Esophagus muscularis mucosa (tissue), 4 donors: Measurements from ENCODE around the gene MT3. TPM values are rescaled to one million over a fixed set of nuclear protein-coding genes. Genes with fewer than 3 reads are reported as not detected.

ENCODE experiments used
- DNase-seq: peaks from one replicate; pipeline ENCODE4 v3.0.0-alpha.2; 2017; ENCODE audit errors: extremely low spot score
- H3K27ac ChIP-seq, 4 donors: fragments of 200-600 bp; sonication (generic); replicated peaks in 1 of 4; 1 replicate in 3 of 4; 2 replicates in 1 of 4; pipeline ENCODE4 v1.5.1; 2016 to 2019; ENCODE audit warnings: mild to moderate bottlenecking in 1 of 4
- H3K27me3 ChIP-seq, 4 donors: fragments of 200-600 bp; sonication (generic); one replicate each; pipeline versions ENCODE4 v1.5.1 to v1.6.0; 2016 to 2019
- H3K36me3 ChIP-seq, 4 donors: fragments of 200-600 bp; sonication (generic); one replicate each; pipeline ENCODE4 v1.5.1; 2016 to 2019
- H3K4me1 ChIP-seq, 4 donors: fragments of 200-600 bp; sonication (generic); one replicate each; pipeline ENCODE4 v1.5.1; 2016 to 2019
- H3K4me3 ChIP-seq, 4 donors: fragments of 200-600 bp; sonication (generic); 1 replicate in 2 of 4; 2 replicates in 2 of 4; pipeline ENCODE4 v1.5.1; 2016 to 2019; ENCODE audit warnings: mild to moderate bottlenecking in 4 of 4, moderate library complexity in 1 of 4
- H3K9me3 ChIP-seq, 4 donors: fragments of 200-600 bp; sonication (generic); 1 replicate in 3 of 4; 2 replicates in 1 of 4; pipeline ENCODE4 v1.5.1; 2016 to 2019
- POLR2A ChIP-seq: fragments of 450-650 bp; IDR thresholded peaks from one replicate; pipeline ENCODE4 v1.6.1; 2017; ENCODE audit warnings: antibody characterized with exemption, moderate library complexity, mild to moderate bottlenecking, low read depth
- POLR2AphosphoS5 ChIP-seq, 2 donors: sonication (generic); formaldehyde crosslinking; IDR thresholded peaks; one replicate each; pipeline ENCODE4 v1.6.1; 2017; ENCODE audit warnings: antibody characterized with exemption in 2 of 2
- WGBS: methylation state at CpG from one replicate; pipeline ENCODE4 v1.1.5; 2018; 5-methylcytosine and 5-hydroxymethylcytosine counted together
- intact Hi-C: fragments of 100-400 bp; cut with DNase I; formaldehyde crosslinking; loops from one replicate; pipeline ENCODE4 v1.15.1; 2023
- total RNA-seq, 4 donors: library from RNA; depleted of rRNA; stranded (reverse); fragments of >200 nt; gene quantifications; one replicate each; pipeline versions ENCODE4 v1.1.0 to v1.2.1, GENCODE V29; 2016

MT3 gene
- total RNA-seq, 4 donors from 2014 or later, result 2.0 to 12.5 (median 4.1) TPM

DNA sequence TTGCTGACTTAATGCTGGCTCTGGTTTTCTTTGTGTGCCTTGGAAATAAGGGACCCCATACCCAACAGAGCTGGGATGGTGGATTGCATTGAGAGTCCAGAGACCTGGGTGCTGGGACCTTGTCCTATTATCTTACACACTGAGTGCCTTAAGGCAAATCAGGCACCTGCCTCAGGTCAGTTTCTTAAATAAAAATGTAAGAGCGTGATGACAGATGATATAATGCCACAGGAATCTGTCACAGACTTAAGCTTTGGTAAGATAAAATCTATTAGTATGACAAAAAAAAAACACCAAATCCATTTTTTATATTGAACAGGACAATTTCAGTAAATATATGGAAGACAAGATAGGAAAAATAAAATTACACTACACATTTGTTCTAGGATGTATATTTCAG is 50.7 kb downstream of the MT3 start:
- Histone ChIP-seq H3K36me3 (no peaks in the 10 kb centered on the region), H3K4me3 (no peak overlapping the region), H3K4me1 (peaks cover 18 to 50% (median 40%) of the 10 kb centered on the region in 4 donors), H3K27ac (no peak overlapping the region), H3K27me3 (peaks cover 0 to 99% (median 17%) of the 10 kb centered on the region in 4 donors), H3K9me3 (no peaks in the 10 kb centered on the region)
- no peak for DNase-seq
- TF ChIP-seq POLR2A (no peak), POLR2AphosphoS5 (IDR thresholded peaks at IDR 0.05) (no peak)
- 100% methylated on average over 1 of the region's 1 CpG for WGBS
- intact Hi-C loops, result no loop called here

Other genes starting within 250 kb of the MT3 start
- gene AMFR, start 164.0 kb upstream of the MT3 start, total RNA-seq, result 100 to 1,000 TPM; 150 to 205 (median 179) TPM
- gene NUDT21, start 138.2 kb upstream of the MT3 start, total RNA-seq, result 10 to 100 TPM; 35.5 to 46.7 (median 39.9) TPM
- 10 to 100 TPM; 18.3 to 47.1 (median 33.1) TPM for gene OGFOD1, start 138.0 kb upstream of the MT3 start, total RNA-seq
- gene BBS2, start 69.5 kb upstream of the MT3 start, total RNA-seq, result 10 to 100 TPM; 33.2 to 47.8 (median 39.0) TPM
- gene MT4, start 24.5 kb upstream of the MT3 start, total RNA-seq, result not detected
- gene MT2A, start 19.1 kb downstream of the MT3 start, total RNA-seq, result 100 to 1,000 TPM in 3 of 4 donors, 10 to 100 TPM in 1; 27.0 to 528 (median 116) TPM
- 100 to 1,000 TPM in 3 of 4 donors, 10 to 100 TPM in 1; 57.7 to 428 (median 146) TPM for gene MT1E, start 36.3 kb downstream of the MT3 start, total RNA-seq
- gene MT1M, start 43.1 kb downstream of the MT3 start, total RNA-seq, result 10 to 100 TPM in 3 of 4 donors, 1 to 10 TPM in 1; 3.7 to 74.9 (median 14.9) TPM
- 100 to 1,000 TPM in 1 of 4 donors, 10 to 100 TPM in 1, 1 to 10 TPM in 1, not detected in 1; 1.7 to 371 (median 21.3) TPM for gene MT1A, start 49.1 kb downstream of the MT3 start, total RNA-seq
- gene MT1B, start 62.4 kb downstream of the MT3 start, total RNA-seq, result not detected
- gene MT1F, start 68.4 kb downstream of the MT3 start, total RNA-seq, result 1 to 10 TPM; 2.1 to 7.1 (median 5.0) TPM
- 10 to 100 TPM in 2 of 4 donors, 1 to 10 TPM in 1, not detected in 1; 4.9 to 59.0 (median 19.0) TPM for gene MT1G, start 78.5 kb downstream of the MT3 start, total RNA-seq
- not detected for gene MT1H, start 80.3 kb downstream of the MT3 start, total RNA-seq
- 1,000 to 10,000 TPM in 1 of 4 donors, 100 to 1,000 TPM in 3; 283 to 1,221 (median 512) TPM for gene MT1X, start 92.9 kb downstream of the MT3 start, total RNA-seq
- gene NUP93, start 140.6 kb downstream of the MT3 start, total RNA-seq, result 10 to 100 TPM; 34.0 to 47.5 (median 36.5) TPM